GM12873 (cell line): Measurements from ENCODE around the gene PKMYT1.
A peak's percentile ranks its signal among the peaks of the same experiment; 100 is the strongest.

Experiments used
- CTCF ChIP-seq: IDR thresholded peaks from 2 replicates; pipeline ENCODE4 v1.5.1; 2012; ENCODE audit warnings: low read depth, mild to moderate bottlenecking, moderate library complexity, low read length, control low read depth; ENCODE audit not compliant: insufficient read depth; ENCODE audit errors: missing control alignments

PKMYT1 gene

GRCh38 chr16:2929693-2930092 is 50.6 kb downstream of the PKMYT1 start:
- TF ChIP-seq CTCF: no peak

- TF ChIP-seq CTCF: no peak
Measured at GRCh38 chr16:2928796-2929195, 51.5 kb downstream of the PKMYT1 start.

GRCh38 chr16:2927010-2927646 is 53.1 kb downstream of the PKMYT1 start:
- TF ChIP-seq CTCF: peak; percentile 92

- TF ChIP-seq CTCF: no peak
Measured at GRCh38 chr16:2926650-2926999, 53.6 kb downstream of the PKMYT1 start.

GRCh38 chr16:2925951-2926649 is 54.1 kb downstream of the PKMYT1 start:
- TF ChIP-seq CTCF: no peak

GRCh38 chr16:2924901-2925755 is 55.1 kb downstream of the PKMYT1 start:
- no peak for TF ChIP-seq CTCF

GRCh38 chr16:2923481-2923880 is 56.8 kb downstream of the PKMYT1 start:
- TF ChIP-seq CTCF: no peak
